HG03045 (cell line): ENCODE data around the gene KIAA0586.
"Not testable (repeated sequence)": the region's sequence is repeated elsewhere in the genome, so short reads cannot be mapped to it uniquely, and the experiment has no call there.

Experiments used
- ATAC-seq: cut with Tn5 transposase; IDR thresholded peaks from one replicate; pipeline ENCODE4 v1.9.1; 2021; ENCODE audit warnings: mild to moderate bottlenecking, moderate library complexity; ENCODE audit not compliant: unreplicated experiment

KIAA0586 gene

DNA sequence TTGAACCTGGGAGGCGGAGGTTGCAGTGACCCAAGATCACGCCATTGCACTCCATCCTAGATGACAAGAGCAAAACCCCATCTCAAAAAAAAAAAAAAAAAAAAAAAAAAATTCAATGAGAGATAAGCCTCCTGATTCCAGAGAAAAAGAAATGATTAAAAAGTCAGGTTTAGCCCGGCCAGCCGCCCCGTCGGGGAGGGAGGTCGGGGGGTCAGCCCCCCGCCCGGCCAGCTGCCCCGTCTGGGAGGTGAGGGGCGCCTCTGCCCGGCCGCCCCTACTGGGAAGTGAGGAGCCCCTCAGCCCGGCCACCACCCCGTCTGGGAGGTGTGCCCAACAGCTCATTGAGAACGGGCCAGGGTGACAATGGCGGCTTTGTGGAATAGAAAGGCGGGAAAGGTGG lies 160.8 kb downstream of the KIAA0586 start:
- ATAC-seq = not testable (repeated sequence)

DNA sequence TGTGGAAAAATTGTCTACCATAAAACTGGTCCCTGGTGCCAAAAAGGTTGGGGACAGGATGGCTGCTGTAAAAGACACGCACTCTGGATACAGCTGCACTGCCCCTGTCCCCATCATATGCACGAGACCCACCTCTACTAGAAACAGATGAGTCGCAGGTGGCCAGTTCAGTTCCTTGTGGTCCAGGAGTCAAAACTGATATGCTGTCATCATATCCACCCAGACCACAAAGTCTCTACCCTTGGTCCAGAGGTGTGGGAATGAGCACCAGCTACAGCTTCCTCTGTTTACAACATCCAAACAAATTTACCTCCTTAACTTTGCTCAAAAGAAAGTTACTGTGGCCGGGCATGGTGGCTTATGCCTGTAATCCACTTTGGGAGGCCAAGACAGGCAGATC lies 166.5 kb downstream of the KIAA0586 start:
- no peak for ATAC-seq

GRCh38 chr14:58597041-58597440 lies 169.5 kb downstream of the KIAA0586 start:
- ATAC-seq = no peak

GRCh38 chr14:58598028-58598803 lies 170.7 kb downstream of the KIAA0586 start:
- no peak for ATAC-seq

DNA sequence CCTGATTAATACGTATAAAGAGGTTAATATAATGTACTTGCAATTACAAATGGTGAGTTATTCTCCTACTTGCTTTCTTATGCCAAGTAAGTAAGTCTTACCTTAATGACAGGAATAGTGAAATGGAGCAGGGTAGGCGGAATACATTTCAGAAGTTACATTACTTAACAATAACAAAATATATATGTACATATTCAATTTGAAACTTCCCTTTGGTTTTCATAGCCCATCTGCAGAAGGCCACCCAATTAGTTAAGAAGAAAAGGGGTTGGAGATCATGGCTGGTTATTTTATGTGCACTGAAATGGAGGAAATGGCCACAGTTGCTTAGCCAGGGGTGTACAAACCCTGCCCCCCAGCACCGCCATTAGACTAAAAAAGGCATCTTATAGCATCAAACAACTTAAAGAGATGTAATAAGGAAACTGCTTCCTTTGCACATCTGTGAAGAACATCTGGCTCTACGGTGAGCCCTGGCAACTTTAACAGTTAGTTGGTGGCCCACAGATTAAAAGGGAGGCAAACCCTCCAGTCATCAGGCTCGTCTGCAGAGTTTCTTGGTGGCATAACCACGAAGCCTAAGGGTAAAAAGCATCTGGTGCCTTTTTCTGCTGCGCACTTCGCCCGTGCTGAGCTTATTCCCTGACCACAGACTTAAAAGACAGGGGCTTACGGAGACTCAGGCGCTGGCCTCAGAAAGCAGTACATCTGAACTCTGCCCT lies 171.4 kb downstream of the KIAA0586 start:
- no peak for ATAC-seq

DNA sequence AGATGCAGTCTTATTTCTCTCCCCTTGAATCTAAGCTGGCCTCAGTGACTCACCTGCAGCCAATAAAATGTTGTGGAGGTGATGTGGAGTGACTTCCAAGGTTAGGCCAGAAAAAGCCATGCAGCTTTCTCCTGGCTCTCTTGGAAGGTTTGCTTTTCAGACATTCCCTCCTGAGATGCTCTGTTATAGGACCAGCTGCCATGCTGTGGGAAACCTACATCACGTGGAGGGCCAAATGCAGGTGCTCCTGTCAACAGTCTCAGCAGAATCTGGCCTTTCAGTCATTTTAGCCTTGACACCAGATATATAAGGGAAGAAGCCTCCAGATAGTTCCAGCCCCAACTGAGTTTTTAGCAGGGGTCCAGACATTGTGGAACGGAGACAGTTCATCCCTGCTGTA lies 172.2 kb downstream of the KIAA0586 start:
- no peak for ATAC-seq
